ENCODE data around the gene RPS16. TPM values are rescaled to one million over a fixed set of nuclear protein-coding genes. Genes with fewer than 3 reads are reported as not detected.
A peak's percentile ranks its signal among the peaks of the same experiment; 100 is the strongest.

The RPS16 gene
- total RNA-seq, 1 donor, result 641 TPM

DNA sequence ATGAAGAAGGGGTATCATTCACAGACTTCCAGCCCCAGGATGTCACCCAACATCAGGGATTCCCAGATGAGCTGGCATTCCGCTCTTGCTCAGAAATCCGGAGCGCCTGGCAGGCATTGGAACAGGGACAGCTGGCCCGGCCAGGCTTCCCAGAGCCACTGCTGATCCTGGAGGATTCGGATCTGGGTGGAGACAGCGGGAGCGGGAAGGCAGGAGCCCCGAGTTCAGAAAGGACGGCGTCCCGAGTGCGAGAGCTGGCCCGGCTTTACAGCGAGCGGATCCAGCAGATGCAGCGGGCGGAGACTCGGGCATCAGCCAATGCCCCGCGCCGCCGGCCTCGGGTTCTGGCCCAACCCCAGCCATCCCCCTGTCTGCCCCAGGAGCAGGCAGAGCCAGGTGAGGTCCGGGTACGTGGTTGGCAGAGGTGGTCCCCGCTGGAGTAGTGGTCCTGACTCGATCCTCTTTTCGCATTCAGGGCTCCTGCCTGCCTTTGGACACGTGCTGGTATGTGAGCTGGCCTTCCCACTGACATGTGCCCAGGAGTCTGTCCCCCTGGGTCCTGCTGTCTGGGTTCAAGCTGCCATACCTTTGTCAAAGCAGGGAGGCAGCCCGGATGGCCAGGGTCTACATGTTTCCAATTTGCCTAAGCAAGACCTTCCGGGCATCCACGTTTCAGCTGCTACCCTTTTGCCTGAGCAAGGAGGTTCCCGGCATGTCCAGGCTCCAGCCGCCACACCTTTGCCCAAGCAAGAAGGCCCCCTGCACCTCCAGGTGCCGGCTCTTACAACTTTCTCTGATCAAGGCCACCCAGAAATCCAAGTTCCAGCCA, 12.3 kb downstream of the RPS16 start:
- DNase-seq (ENCODE audit: low read depth in 2 of 3, low spot score in 2 of 3), result no peak

DNA sequence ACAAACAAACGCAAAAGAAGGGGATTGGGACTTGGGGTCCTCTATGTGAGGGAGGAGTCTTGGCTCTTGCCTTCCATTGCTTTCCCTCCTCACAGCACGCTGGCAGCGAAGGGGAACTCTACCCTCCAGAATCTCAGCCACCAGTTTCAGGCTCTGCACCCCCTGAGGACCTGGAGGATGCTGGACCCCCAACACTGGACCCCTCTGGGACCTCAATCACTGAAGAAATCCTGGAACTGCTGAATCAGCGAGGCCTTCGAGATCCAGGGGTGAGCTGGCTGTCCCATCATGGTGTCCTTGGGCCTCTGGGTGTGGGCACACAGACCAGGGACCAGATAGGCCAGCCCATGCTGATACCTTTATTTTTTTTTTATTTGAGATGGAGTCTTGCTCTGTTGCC, 13.7 kb downstream of the RPS16 start:
- DNase-seq (ENCODE audit: low read depth in 2 of 3, low spot score in 2 of 3), result no peak

DNA sequence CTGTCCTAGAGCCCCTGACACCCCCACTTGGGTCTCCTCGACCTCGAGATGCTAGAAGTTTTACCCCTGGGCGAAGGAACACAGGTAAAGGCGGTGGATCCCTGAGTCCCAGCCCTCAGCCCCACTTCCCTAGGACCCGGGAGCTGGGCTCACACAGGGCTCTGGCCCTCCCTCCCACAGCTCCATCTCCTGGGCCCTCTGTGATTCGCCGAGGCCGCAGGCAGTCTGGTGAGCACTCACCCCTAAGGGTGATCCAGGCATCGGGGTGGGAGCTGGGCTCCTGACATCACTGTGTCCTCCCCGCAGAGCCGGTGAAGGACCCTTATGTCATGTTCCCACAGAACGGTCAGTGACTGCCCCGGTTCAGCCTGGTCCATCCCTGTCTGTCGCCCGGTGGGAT, 15.0 kb downstream of the RPS16 start:
- no peak for DNase-seq (ENCODE audit: low read depth in 2 of 3, low spot score in 2 of 3)

DNA sequence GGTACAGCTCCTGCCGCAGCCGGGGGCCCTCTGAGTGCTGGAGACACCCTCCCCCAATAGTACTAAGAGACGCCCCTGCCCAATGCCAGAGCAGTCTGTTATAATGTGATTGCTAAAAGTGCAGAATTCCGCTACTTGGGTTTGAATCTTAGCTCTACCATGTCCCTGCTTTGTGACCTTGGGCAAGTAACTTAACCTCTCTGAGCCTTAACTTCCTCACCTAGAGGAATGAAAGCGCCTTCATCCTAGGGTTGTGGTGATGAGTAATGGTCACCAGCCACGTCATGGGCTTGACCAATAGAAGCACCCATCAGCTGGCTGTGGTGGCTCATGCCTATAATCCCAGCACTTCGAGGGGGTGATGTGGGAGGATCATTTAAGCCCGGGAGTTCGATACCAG, 16.7 kb downstream of the RPS16 start:
- DNase-seq (ENCODE audit: low read depth in 2 of 3, low spot score in 2 of 3), result no peak

DNA sequence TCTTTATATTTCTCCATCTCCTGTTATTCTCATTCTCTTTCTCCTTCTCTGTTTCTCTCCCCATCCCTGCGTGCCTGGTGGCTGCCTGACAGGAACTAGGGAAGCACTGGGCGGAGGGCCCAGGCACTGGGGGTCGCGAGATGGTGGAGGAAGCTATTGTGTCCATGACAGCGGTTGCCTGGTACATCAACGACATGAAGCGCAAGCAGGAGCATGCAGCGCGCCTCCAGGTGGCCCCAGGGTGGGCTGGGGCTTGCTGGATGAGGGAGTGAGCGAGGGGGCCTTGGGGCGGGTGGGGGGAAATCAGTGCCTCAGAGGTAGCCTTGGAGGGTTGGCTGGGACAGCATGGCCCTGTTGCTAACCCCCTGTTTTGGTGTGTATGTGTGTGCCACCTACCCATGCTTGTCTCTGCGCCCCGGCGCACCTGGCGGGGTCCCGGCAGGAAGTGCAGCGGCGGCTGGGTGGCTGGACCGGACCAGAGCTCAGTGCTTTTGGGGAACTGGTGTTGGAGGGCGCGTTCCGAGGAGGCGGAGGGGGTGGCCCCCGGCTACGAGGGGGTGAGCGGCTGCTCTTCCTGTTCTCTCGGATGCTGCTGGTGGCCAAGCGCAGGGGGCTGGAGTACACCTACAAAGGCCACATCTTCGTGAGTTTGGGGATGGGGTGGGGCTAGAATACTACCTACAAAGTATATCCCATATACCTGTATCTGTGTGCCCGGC, 18.1 kb downstream of the RPS16 start:
- no peak for DNase-seq (ENCODE audit: low read depth in 2 of 3, low spot score in 2 of 3)

DNA sequence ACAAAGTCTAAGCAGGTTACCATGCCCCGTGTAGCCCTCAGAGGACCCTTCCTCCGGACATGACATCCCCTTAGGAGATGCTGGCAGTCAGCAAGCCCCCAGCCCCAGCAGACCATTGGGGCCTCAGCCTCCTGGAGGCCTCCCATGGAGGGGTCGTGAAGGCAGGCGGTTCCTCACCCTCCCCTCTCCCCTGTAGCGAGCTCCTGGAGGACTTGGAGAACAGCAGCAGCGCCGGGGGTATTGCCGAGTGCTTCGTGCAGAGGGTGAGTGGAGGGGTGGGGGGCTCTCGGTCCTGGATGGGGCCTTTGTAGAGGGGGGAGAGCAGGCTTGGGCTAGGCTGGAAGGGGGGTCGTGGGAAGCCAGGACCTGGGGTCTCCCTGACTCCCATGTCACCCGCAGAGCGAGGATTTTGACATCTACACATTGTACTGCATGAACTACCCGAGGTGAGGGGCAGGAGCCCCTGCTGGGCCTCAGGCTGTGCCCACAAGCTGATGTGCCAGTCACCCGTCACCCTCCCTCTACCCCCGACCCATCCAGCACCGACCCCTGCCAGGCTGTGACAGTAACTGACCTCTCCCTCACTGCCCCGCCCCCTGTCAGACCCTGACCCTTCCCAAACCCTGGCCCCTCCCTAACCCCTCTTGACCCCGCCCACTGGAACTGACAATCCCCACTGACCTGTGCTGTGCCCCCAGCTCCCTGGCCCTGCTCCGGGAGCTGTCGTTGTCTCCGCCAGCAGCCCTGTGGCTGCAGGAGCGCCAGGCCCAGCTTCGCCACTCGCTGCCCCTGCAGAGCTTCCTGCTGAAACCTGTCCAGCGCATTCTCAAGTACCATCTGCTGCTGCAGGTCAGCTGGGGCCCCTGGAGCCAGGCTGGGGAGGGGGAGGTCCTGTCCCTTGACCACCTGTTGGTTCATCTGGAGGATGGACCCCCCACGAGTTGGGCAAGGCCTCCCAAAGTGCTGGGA, 19.3 kb downstream of the RPS16 start:
- DNase-seq (ENCODE audit: low read depth in 2 of 3, low spot score in 2 of 3), result no peak

DNA sequence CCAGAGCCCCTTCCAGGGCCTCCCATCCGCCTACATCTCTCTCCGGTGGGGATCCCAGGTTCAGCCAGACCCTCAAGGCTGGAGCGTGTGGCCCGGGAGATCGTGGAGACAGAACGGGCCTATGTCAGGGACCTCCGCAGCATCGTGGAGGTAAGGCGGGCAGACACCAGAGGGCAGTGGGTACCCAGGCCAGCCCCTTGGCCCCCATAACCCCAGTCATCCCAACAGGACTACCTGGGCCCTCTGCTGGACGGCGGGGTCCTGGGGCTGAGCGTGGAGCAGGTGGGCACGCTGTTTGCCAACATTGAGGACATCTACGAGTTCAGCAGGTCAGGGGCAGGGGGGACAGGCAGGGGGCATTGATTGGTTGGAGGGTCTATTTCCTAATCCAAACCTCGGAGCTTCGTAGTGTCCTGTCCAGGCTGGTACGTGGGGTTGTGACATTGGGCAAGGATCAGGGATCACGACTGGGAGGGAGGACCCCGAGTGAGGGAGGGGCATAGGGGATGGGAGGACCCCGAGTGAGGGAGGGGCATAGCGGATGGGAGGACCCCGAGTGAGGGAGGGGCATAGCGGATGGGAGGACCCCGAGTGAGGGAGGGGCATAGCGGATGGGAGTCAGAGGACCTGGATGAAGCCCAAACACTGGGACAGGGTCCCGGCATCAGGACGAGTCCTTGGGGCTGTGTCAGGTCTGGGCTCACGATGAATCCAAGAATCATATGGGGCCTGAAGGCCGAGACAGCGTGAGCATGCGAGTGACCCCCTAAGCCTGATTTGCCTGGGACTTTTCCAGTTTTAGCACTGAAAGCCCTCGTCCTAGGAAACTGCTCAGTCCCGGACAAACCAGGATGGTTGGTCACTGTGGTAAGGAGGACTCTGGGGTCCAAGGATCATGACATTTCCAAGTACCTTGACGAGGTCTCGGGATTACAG, 20.4 kb downstream of the RPS16 start:
- DNase-seq (ENCODE audit: low read depth in 2 of 3, low spot score in 2 of 3), result no peak

DNA sequence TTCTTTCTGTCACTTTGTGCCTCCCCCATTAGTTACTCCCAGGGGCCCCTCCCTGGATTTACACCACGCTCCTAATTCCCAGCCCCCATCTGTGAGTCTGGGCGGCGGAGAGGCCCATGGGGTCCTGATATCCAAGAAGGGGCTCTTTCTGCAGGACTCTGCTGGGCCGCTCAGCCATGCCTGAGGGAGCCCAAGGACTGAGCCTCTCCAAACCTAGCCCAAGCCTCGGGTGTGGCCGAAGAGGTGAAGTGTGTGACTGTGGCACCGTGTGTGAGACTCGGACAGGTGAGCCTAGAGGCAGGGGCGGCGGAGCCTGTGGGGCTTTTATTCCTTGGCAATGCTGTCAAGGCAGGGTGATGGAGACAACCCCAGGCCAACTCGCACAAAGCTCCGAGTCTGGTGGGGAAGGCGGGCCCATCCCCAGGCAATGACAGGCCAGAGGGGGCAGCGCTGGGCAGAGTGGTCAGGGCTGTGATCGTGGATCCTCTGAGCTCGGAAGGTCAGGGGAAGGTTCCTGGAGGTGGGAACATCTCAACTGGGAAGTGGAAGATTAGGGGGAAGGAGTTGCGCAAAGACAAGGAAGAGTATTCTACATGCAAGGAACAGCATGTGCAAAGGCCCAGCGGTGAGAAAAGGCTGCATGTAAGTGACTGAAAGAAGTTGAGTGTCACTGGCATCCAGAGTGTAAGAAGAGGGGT, 21.7 kb downstream of the RPS16 start:
- DNase-seq (ENCODE audit: low read depth in 2 of 3, low spot score in 2 of 3), result no peak

DNA sequence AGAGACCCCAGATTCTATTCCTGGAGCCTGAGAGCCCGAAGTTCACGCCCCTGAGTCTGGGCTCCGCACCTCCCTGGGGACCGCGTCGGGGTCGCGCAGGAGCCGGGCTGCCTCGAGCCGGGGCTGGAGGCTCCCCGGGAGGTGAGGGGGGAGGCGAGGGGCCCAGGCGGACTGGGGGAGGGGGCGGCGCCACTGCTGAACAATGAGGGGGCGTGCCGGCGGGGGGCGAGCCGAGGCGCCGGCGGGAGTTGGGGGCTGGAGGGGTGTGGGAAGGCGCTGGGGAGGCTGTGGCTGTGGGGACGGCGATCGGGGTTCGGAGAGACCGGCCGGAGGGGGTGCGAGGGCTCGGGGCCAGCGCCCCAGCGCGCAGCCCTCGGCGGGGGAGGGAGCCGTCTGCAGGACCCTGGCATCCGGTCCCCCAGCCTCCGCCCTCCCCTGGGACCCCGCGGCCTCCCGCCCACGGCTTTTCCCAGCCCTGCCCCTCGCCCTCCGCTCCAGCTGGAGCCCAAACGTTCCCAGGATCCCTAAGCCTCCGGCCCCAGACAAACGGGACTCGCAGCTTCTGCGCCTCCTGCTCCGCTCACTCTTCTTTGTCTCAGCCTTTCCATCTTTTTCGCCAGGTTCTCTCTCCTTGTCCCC, 22.4 kb downstream of the RPS16 start:
- peak in 1 of 3 donors; percentile 41 for DNase-seq (ENCODE audit: low read depth in 2 of 3, low spot score in 2 of 3)

DNA sequence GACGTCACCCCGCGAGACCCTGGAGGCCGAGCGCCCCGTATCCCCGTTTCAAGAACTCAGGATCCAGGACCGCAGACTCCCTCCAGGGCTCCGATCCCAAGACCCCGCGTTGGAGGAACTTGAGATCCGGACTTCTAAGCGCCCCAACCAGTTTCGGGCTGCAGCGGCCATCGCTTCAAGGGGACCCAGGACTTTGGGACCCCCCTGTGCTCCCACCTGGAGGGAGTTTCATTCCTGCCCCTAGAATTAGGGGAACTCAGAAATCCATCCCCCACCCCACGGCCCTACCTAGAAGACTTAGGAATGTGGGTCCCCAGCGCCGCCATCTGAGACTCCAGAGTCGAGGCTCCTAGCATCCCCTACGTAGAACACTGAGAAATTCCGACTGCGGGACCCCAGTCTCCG, 22.9 kb downstream of the RPS16 start:
- no peak for DNase-seq (ENCODE audit: low read depth in 2 of 3, low spot score in 2 of 3)

DNA sequence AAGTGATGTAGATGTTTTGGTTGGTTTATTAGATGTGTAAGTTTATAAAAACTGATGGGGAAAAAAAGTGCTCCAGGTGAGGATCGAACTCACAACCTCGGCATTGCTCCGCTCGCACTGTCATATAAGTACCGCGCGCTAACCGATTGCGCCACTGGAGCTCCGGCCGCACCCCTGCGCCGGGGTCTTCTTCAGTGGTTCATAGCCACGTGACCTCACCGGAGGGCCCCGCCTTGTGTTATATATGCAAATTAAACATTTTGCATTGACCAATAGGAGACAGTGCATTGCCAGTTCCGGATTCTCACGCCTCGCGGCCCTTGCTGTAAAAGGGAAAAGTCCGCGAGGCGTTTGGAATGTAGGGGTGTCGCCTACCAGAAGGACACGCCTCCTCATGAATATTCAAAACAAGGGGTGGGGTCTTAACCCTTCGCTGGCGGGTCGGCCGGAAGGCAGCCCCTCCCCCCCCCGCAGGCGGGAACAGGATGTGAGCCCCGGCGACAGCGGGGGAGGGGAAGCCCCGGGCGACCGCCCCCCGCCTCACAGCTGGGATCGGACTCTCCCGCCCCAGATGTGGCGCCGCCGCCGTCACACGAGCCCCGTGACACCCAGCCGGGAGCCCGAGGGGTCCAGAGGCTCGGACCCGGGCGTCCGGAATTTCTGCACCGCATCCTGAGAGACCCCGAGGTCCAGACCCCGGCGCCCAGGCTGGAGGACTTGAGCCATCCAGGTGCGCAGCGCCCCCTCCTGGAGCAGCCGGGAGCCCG, 23.5 kb downstream of the RPS16 start, which contains the start of gene PLEKHG2:
PLEKHG2 (plus strand) TSS at position 570 of the 767 bp plus-strand sequence. CDS start 1,418 bp downstream, outside the sequence.
- peak; percentile 99 for DNase-seq (ENCODE audit: low read depth in 2 of 3, low spot score in 2 of 3)

DNA sequence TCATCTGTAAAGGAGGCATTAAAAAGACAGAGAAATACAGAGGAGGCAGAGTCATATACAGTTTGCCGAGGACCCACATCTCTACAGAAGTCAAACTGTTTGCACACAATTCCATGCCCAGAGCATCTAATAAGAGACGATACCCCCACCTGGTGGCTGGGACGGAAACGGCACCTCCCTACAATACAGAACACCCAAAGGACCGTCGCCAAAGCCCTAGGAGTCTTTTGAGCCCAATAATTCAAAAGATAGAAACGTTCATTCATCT, 24.0 kb downstream of the RPS16 start:
- peak; percentile 84 to 97 (median 89) for DNase-seq (ENCODE audit: low read depth in 2 of 3, low spot score in 2 of 3)

DNA sequence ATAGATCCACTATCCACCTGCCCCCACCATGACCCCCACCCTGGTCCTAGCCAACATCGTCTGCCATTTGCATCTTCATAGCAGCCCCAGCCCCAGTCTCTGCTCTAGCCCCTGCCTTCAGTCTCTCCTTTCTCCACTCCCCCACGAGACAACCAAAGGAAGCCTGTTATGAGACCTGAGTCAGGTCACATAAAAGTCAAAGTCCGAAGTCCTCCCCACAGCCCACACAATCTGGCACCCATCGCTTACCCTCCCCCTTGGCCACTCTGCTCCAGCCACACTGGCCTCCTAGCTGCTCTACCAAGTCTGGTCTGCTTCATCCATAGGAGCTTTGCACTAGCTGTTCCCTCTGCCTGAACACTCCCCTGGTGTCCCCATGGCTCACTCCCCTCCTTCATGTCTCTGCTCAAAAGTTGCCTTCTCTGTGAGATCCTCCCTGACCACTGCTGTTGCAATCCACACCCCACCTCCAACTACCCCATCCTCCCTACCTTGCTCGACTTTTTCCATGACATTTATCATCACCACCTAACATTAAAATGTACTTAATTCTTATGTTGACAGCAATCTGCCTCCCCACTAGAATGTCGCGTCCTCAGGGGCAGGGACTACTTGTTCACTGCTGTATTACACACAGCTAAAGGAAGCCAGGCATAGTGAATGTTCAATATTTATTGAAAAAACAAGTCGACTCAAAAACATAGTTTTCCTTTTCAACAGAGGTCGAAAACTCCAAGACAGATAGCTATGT, 24.5 kb downstream of the RPS16 start:
- no peak for DNase-seq (ENCODE audit: low read depth in 2 of 3, low spot score in 2 of 3)

DNA sequence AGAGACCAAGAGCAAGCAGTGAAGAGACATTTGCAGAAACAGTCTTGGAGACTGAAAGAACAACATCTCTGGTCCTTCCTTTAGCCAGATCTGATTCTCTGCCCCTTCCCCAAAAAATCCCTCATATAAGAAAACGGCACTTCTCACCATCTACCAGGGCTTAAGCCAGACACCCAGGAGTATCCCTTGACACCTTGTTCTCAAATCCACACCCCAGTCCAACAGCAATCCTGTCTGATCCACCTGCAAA, 25.0 kb downstream of the RPS16 start:
- no peak for DNase-seq (ENCODE audit: low read depth in 2 of 3, low spot score in 2 of 3)

DNA sequence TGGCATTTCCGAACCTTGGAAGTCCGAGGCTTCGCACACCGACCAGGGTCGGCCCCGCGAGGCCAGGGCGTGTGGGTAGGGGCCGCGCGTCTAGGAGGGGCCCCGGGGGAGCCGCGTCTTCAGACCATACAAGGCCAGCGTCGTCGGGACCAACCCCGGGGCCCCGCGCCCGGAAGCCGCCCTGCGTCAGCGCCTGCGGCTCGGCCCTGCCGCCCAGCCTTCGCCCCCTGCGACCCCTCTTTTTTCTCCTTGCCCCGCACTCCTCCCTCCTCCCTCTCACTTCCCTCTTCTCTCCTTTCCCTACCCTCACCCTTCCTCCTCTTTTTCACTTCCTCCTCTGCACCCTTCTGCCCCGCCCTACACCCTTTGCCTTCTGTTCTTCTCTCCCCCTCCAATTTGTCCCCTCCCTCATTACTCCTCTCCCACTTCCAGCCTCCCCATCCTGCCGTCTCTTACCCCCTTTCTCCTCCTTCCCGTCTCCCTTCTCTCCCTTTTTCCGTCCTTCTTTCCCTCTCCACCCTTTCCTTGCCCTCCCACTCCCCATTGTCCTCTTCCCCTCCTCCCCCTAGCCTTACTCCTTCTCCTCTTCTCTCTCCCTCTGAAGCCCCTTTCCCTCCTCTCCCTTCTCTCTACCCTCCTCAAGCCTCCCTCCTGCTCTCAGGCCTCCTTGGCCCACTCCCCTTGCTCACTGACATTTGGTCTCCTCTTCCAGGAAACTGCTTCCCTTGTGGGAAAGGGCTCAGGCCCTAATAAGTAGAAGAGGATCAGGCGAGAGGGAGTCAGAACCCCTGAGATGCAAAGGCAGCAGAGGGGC, 25.5 kb downstream of the RPS16 start:
- peak in 2 of 3 donors; percentile 64 to 78 for DNase-seq (ENCODE audit: low read depth in 2 of 3, low spot score in 2 of 3)

DNA sequence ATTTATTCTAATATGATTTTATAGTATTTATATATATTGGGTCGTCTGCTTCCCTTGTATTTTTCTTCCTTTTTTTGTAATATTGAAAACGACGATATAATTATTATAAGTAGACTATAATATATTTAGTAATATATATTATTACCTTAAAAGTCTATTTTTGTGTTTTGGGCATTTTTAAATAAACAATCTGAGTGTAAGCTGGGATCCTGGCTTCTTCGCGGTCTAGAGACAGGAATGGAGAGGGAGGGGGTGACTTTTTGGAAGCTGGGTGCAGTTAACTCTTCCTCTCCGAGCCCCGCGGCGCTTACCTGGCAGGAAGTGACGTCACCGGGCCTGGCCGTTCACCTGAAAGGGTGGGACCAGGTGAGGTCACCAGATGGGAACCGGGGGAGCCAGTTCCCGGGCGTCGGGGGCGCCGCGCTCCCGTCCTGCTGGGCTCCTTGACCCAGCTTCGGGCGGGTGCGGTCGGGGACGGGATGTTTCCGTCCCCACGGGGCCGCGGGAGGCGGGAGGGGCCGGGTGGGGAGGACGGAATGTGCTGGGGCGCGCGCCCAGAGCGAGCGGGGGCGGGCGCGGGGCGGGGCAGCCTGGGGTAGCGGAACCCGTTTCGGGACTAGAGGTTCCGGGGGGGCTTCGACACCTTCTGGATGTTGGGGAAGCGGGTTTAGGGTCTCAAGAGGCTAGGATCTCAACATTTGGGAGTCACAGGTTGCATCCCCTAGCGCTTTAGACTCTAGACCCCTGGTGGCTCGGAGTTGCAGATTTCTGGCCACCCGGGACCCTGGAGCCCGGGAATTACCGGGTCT, 26.3 kb downstream of the RPS16 start:
- DNase-seq (ENCODE audit: low read depth in 2 of 3, low spot score in 2 of 3), result peak; percentile 73 to 78 (median 77)

All from hematopoietic multipotent progenitor cell (in vitro differentiated cells).